DOHH2 (cell line): Measurements from ENCODE around the gene PMPCB.

ENCODE experiments used
- H3F3A ChIP-seq: fragments of 200-600 bp; sonication (generic), shearing (Covaris generic); 2 replicates; pipeline ENCODE4 v1.6.0; 2016; ENCODE audit warnings: antibody characterized with exemption, mild to moderate bottlenecking; ENCODE audit not compliant: control insufficient read depth, insufficient read depth
- H3K27ac ChIP-seq: fragments of 200-600 bp; sonication (generic); 2 replicates; pipeline ENCODE4 v1.5.1; 2014; ENCODE audit warnings: low read depth, mild to moderate bottlenecking, low read length, moderate library complexity
- H3K27me3 ChIP-seq: fragments of 200-600 bp; sonication (generic); 2 replicates; pipeline ENCODE4 v1.6.1; 2014; ENCODE audit warnings: mild to moderate bottlenecking, low read length, mixed read lengths; ENCODE audit not compliant: control insufficient read depth
- H3K36me3 ChIP-seq: fragments of 200-600 bp; sonication (generic); 2 replicates; pipeline ENCODE4 v1.6.1; 2014; ENCODE audit warnings: mild to moderate bottlenecking, low read length, moderate library complexity, mixed read lengths; ENCODE audit not compliant: control insufficient read depth
- H3K4me1 ChIP-seq: fragments of 200-600 bp; sonication (generic); 2 replicates; pipeline ENCODE4 v1.6.1; 2014; ENCODE audit warnings: mild to moderate bottlenecking, low read length, mixed read lengths; ENCODE audit not compliant: control insufficient read depth
- H3K4me2 ChIP-seq: fragments of 200-600 bp; sonication (generic); 2 replicates; pipeline ENCODE4 v1.6.0; 2014; ENCODE audit warnings: mild to moderate bottlenecking, low read length, moderate library complexity
- H3K4me3 ChIP-seq: fragments of 200-600 bp; sonication (generic); 2 replicates; pipeline ENCODE4 v1.5.1; 2014; ENCODE audit warnings: mild to moderate bottlenecking, low read length, mixed read lengths
- H3K79me2 ChIP-seq: fragments of 200-600 bp; sonication (generic); 2 replicates; pipeline ENCODE4 v1.6.1; 2014; ENCODE audit warnings: mild to moderate bottlenecking, low read length, mixed read lengths; ENCODE audit not compliant: control insufficient read depth
- H3K9me2 ChIP-seq: fragments of 200-600 bp; sonication (generic); replicated peaks from 2 replicates; pipeline ENCODE4 v1.6.1; 2014; ENCODE audit warnings: mild to moderate bottlenecking, low read length, mixed read lengths; ENCODE audit not compliant: control insufficient read depth
- H3K9me3 ChIP-seq: fragments of 200-600 bp; sonication (generic); 2 replicates; pipeline ENCODE4 v1.6.1; 2014; ENCODE audit warnings: antibody characterized with exemption, low read length, mixed read lengths; ENCODE audit not compliant: control insufficient read depth, insufficient read depth
- H4K20me1 ChIP-seq: fragments of 200-600 bp; sonication (generic); 2 replicates; pipeline ENCODE4 v1.6.0; 2014; ENCODE audit warnings: low read depth, mild to moderate bottlenecking, antibody characterized with exemption, low read length, moderate library complexity; ENCODE audit not compliant: control insufficient read depth, insufficient read depth
- EZH2phosphoT487 ChIP-seq: fragments of 200-600 bp; sonication (generic); IDR thresholded peaks from 2 replicates; pipeline ENCODE4 v1.6.1; 2017; ENCODE audit warnings: borderline replicate concordance, mild to moderate bottlenecking, antibody characterized with exemption, low read length, moderate library complexity, mixed read lengths
- TF ChIP-seq, protein P1 (sequence below): fragments of 200-600 bp; sonication (generic); IDR thresholded peaks from one replicate; pipeline ENCODE4 v1.5.1; 2014; ENCODE audit warnings: antibody characterized with exemption, mild to moderate bottlenecking, low read depth, low read length; ENCODE audit not compliant: poor library complexity, severe bottlenecking

PMPCB gene

DNA sequence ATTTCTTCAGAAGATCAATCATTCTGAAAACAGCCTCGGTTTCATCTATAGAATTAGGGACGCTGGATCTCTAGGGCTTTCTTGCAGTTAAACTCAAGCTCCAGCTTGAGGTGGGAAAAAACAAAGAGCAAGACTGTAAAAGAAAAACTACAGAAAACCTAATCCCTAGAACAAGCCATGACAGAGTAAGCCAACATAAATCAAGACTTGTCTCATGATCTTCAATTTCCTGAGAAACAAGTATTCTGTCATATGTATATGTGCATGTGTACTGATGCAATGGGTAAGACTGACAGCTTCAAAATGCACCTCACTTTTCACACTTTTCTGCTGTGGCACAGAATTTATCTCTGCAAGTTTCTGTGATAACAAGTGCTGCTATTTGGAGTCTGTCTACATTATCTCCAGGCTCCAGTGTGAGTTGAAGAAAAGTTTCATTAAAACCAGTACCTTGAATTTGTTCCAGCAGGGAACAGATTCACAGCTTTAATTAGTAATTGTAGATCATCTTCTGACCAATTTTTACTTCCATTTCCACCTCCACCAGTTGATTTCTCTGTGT, 19.2 kb downstream of the PMPCB start:
- Histone ChIP-seq H3K27me3 (no peaks in the 10 kb centered on the region), H3F3A (peaks cover 50% of the 10 kb centered on the region), H3K4me2 (no peak overlapping the region), H3K4me1 (no peaks in the 10 kb centered on the region), H3K36me3 (peaks cover 96% of the 10 kb centered on the region), H3K79me2 (peaks cover 5% of the 10 kb centered on the region), H3K27ac (no peak overlapping the region), H3K9me3 (no peaks in the 10 kb centered on the region), H3K4me3 (no peak overlapping the region), H3K9me2 (no peaks in the 10 kb centered on the region), H4K20me1 (peaks cover 4% of the 10 kb centered on the region)
- TF ChIP-seq, protein P1, sequence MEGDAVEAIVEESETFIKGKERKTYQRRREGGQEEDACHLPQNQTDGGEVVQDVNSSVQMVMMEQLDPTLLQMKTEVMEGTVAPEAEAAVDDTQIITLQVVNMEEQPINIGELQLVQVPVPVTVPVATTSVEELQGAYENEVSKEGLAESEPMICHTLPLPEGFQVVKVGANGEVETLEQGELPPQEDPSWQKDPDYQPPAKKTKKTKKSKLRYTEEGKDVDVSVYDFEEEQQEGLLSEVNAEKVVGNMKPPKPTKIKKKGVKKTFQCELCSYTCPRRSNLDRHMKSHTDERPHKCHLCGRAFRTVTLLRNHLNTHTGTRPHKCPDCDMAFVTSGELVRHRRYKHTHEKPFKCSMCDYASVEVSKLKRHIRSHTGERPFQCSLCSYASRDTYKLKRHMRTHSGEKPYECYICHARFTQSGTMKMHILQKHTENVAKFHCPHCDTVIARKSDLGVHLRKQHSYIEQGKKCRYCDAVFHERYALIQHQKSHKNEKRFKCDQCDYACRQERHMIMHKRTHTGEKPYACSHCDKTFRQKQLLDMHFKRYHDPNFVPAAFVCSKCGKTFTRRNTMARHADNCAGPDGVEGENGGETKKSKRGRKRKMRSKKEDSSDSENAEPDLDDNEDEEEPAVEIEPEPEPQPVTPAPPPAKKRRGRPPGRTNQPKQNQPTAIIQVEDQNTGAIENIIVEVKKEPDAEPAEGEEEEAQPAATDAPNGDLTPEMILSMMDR, result no peak
- TF ChIP-seq EZH2phosphoT487, result no peak

DNA sequence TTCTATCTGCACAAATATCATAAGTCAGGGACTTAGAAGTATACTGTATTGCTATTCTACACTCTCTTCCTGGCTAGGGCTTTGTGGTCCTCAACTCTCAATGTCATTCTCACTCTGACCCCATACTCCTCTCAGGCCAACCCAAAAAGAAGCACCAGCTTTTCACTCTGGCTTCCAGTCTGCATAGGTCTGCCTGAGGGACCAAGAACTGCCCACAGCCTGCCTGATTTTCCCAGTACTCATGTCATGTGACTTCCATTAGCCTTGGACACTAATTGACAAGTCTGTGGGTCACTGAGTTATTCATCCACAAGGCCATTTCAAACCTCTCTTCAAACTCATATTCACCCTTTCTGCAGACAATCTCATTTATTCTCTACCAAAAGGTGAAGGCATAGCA, 19.8 kb downstream of the PMPCB start:
- peaks cover 95% of the 10 kb centered on the region for H3K36me3 ChIP-seq
- TF ChIP-seq, protein P1, result no peak
- no peak for TF ChIP-seq EZH2phosphoT487
- H3K9me2 ChIP-seq, result no peaks in the 10 kb centered on the region

DNA sequence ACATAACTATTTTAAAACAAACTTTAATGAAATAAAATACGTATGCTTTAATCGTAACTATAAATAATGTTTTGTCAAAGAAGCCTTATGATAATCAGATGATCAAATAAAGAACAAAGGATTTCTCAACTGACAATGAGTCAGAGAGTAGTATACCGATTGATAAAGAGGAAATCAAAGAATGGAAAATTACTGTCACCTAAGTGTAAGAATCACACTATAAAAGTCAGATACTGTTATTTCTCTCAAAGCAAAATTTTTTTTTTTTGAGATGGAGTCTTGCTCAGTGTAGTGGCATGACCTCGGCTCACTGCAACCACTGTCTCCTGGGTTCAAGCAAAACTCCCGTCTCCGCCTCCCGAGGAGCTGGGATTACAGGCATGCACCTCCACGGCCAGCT, 28.5 kb downstream of the PMPCB start:
- H3K79me2 ChIP-seq, result peaks cover 26% of the 10 kb centered on the region
- H3K9me3 ChIP-seq, result no peaks in the 10 kb centered on the region
- no peaks in the 10 kb centered on the region for H3K27me3 ChIP-seq
- no peak overlapping the region for H3K4me3 ChIP-seq
- no peaks in the 10 kb centered on the region for H3K9me2 ChIP-seq
- no peak overlapping the region for H3K4me2 ChIP-seq
- H4K20me1 ChIP-seq, result no peaks in the 10 kb centered on the region
- peaks cover 80% of the 10 kb centered on the region for H3K36me3 ChIP-seq
- no peak overlapping the region for H3K27ac ChIP-seq
- peaks cover 34% of the 10 kb centered on the region for H3F3A ChIP-seq
- no peaks in the 10 kb centered on the region for H3K4me1 ChIP-seq
- no peak for TF ChIP-seq EZH2phosphoT487
- TF ChIP-seq, protein P1, result no peak

More for the DNA sequence above, 19.8 kb downstream of the PMPCB start:
- Histone ChIP-seq H3K27ac (no peak overlapping the region), H3K27me3 (no peaks in the 10 kb centered on the region), H3K4me2 (no peak overlapping the region), H3K4me3 (no peak overlapping the region), H3K4me1 (no peaks in the 10 kb centered on the region), H3F3A (peaks cover 44% of the 10 kb centered on the region), H3K79me2 (peaks cover 5% of the 10 kb centered on the region; the same call in 1 of the 2 replicates), H3K9me3 (no peaks in the 10 kb centered on the region), H4K20me1 (peaks cover 4% of the 10 kb centered on the region)
